HL-60 (cell line): Measurements from ENCODE around the gene CABP1.

ENCODE experiments used
- DNase-seq, 2 experiments: peaks; one replicate each; pipeline ENCODE4 v3.0.0-alpha.2; 2010 to 2020; ENCODE audit warnings: low read depth in 1 of 2, low spot score in 1 of 2
- H3K27ac ChIP-seq: fragments of 250-450 bp; sonication (Bioruptor Pico); replicated peaks from 2 replicates; pipeline ENCODE4 v1.5.1; 2020; ENCODE audit warnings: mild to moderate bottlenecking, moderate library complexity
- H3K27me3 ChIP-seq: fragments of 250-450 bp; sonication (Bioruptor Pico); 2 replicates; pipeline ENCODE4 v1.5.1; 2021; ENCODE audit warnings: mild to moderate bottlenecking, moderate library complexity; ENCODE audit not compliant: insufficient read depth, poor library complexity, severe bottlenecking
- H3K4me3 ChIP-seq: replicated peaks from 2 replicates; pipeline ENCODE4 v1.5.1; 2011; ENCODE audit warnings: mild to moderate bottlenecking, control low read depth, low read length; ENCODE audit not compliant: insufficient read depth
- CTCF ChIP-seq: IDR thresholded peaks from one replicate; pipeline ENCODE4 v1.5.1; 2011; ENCODE audit warnings: low read length, control low read depth, inconsistent platforms; ENCODE audit not compliant: insufficient read depth
- GABPA ChIP-seq: IDR thresholded peaks from 2 replicates; pipeline ENCODE4 v1.6.1; 2012; ENCODE audit warnings: low read depth
- POLR2AphosphoS5 ChIP-seq: IDR thresholded peaks from 2 replicates; pipeline ENCODE4 v1.6.1; 2012; ENCODE audit warnings: low read depth
- REST ChIP-seq: IDR thresholded peaks from 2 replicates; pipeline ENCODE4 v1.6.1; 2012; ENCODE audit warnings: low read depth; ENCODE audit not compliant: insufficient replicate concordance
- SPI1 ChIP-seq: IDR thresholded peaks from 2 replicates; pipeline ENCODE4 v1.6.1; 2012; ENCODE audit warnings: low read depth, mild to moderate bottlenecking, borderline replicate concordance

Gene CABP1

GRCh38 chr12:120628919-120629318 is 11.5 kb upstream of the CABP1 start:
- Histone ChIP-seq H3K27me3 (no peaks in the 10 kb centered on the region), H3K27ac (no peak overlapping the region), H3K4me3 (no peak overlapping the region)
- TF ChIP-seq GABPA (no peak), CTCF (no peak), POLR2AphosphoS5 (no peak), SPI1 (no peak), REST (no peak)
- DNase-seq = no peak

GRCh38 chr12:120630104-120630892 is 10.1 kb upstream of the CABP1 start:
- no peaks in the 10 kb centered on the region for H3K27me3 ChIP-seq
- no peak overlapping the region for H3K27ac ChIP-seq
- no peak overlapping the region for H3K4me3 ChIP-seq
- TF ChIP-seq REST (no peak), CTCF (no peak), SPI1 (no peak), POLR2AphosphoS5 (no peak), GABPA (no peak)
- DNase-seq = no peak

GRCh38 chr12:120631097-120631496 is 9.3 kb upstream of the CABP1 start:
- no peaks in the 10 kb centered on the region for H3K27me3 ChIP-seq
- TF ChIP-seq SPI1 = no peak
- TF ChIP-seq CTCF = no peak
- no peak for TF ChIP-seq POLR2AphosphoS5
- no peak for TF ChIP-seq GABPA
- TF ChIP-seq REST = no peak
- no peak overlapping the region for H3K27ac ChIP-seq
- no peak overlapping the region for H3K4me3 ChIP-seq
- DNase-seq = no peak
